DMS 273 (cell line): Measurements from ENCODE around the gene LSM12.

Experiments
- DNase-seq: peaks from one replicate; lab custom pipeline; 2025; ENCODE audit not compliant: unreplicated experiment; lab: John Stamatoyannopoulos, UW

The LSM12 gene

DNA sequence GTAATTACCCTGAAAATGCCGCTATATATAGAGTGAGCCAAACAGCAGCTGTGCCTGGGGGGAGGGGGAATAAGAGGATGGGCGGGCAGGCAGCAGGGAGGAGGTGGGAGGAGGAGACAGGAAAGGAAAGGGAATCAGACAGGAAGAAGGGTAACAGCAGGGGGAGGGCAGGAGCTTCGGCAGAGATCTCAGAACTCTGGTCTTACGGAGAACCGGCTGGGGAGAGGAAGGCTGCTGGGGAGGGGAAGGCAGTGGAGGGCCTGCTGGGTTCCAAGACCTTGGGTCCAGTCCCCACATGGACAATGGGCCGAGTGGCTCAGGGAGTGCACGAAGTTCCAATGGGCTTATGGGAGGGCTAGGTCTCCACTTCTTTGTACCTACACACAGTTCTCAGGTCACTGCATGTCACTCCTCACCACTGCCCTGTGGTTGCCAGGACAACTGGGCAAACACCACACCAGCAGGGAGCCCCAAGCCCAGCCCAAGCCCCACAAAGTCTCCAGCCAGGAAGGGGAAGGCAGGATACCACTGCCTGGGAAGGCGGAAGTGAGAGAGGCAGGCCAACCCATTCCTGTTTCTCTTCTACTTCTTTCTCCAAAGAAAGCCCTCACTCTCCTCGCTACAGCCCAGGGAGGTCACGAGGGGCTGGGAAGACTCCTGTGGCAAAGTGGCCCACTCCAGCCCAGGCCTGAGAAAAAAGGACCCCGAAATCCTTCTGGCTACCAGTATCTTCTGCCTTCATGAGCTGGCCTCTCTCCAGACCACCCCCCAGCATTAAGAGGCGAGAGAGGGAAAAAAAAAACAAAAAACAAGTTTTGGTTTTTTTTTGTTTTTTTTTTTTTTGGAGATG lies 29.4 kb upstream of the LSM12 start:
- DNase-seq, result peak; percentile 96

DNA sequence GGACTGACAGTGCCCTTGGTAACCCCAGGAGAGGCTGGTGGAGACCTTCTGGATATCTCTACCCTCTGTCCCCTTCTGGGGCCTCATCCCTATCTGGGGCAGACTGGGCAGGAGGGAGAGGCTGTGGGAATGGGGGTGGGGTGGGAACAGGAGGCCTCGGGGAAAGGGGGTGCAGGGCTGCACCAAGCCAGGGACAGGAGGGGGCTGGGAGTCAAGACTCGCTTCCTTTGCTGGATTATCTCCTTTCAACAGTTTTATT lies 28.8 kb upstream of the LSM12 start:
- no peak for DNase-seq

DNA sequence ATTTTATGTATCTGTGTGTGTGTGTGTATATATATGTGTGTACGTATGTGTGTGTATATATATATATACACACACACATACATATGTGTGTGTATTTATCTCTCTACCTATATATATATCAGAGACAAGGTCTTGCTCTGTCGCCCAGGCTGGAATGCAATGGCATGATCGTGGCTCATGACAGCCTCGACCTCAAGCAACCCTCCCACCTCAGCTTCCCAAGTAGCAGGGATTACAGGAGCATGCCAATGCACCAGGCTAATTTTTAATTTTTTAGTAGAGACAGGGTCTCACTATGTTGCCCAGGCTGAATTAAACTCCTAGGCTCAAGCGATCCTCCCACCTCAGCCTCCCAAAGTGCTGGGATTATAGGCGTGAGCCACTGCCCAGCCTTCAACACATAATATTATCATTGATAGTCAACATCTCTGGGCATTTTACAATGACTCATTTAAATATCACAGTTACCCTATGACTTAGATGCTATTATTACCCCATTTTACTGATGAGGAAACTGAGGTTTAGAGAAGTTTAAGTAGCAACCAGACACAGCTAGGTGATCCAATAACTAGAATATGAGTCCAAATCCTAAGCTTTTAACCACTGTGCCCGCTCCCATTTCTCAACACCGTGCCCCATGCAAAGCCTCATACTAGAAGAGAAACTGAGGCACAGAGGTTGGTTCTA lies 28.4 kb upstream of the LSM12 start:
- DNase-seq, result no peak

GRCh38 chr17:44093231-44093900 lies 26.9 kb upstream of the LSM12 start:
- DNase-seq, result peak; percentile 77

- no peak for DNase-seq
Measured at GRCh38 chr17:44092051-44092450, 25.6 kb upstream of the LSM12 start.

- DNase-seq, result no peak
Measured at GRCh38 chr17:44091200-44091997, 24.9 kb upstream of the LSM12 start.

DNA sequence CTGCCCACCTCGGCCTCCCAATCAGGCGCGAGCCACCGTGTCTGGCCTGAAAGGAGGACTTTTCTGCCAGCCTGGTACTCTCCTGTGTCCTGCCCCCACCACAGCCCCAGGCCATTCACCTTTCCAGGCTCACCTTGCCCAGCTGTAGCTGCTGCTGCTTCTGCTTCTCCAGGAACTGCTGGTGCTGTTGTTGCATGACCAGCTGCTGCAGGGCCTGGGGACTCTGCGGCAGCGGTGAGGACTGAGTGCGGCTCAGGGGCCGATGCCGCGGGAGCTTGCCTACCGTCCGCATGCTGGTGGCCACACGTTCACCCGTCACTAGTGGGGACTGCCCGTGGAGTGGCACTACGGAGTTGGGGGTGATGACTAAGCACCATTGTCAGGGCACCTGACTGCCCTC lies 21.8 kb upstream of the LSM12 start:
- no peak for DNase-seq

DNA sequence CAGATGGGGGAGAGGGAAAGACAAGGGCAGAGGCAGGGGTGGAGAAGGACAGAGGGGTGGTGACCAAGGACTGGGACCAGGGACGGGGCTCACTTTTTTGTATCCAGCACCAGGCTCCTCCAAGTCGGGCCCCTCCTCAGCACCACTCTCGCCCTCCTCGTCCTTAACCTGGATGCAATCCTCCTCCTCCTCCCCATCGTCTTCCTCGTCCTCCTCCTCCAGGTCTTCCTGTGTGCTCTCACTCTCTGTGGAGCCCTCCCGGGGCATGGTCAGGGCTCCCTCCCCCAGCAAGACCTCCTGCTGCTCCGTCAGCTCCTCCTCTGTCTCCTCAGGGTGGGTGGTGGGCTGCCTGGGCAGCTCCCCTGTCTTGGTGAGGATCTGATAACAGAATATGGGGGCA lies 20.8 kb upstream of the LSM12 start:
- no peak for DNase-seq

DNA sequence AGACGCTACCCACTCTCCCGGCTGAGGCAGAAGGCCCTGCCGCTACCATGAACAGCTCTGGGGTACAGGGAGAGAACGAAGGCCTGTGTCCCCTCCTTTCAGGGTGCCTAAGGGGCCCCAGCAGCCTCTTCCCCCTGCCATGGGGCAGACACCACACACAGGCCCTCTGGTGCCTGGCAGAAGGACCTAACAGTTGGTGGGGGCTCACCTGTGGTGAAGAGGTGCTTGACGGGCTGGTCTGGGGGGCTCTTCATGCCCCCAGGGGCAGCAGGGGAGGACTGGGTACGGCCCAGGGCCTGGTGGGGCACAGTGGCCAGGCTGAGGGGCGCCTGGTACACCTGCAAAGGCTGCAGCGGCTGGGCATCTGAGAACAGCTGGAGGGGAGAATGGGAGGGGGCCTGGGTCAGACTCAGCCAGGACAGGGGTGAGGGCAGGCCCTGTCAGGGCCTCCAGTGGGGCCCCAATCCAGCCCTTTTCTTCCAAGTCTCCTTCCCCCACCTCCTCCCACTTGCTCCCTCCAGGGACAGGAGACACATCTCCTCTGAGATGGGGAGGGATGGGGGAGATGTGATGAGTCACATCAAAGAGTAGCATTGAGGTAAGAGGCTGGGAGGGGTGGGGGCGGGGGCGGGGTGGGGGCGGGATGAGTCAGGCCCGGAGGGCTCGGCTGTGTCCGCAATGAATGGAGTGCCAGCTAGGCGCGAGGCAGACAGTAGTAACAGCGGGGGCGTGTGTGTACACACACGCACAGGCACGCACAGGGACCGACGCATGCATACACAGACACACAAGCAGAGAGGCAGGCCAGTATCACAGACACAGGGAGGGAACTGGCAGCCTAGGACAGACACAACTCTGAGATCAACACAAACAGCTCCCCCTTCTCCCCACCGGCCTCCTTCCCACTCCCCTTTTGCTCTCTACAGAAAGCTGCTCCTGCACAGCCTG lies 20.2 kb upstream of the LSM12 start:
- DNase-seq, result peak; percentile 64

- no peak for DNase-seq
Measured at GRCh38 chr17:44085908-44086307, 19.4 kb upstream of the LSM12 start.

DNA sequence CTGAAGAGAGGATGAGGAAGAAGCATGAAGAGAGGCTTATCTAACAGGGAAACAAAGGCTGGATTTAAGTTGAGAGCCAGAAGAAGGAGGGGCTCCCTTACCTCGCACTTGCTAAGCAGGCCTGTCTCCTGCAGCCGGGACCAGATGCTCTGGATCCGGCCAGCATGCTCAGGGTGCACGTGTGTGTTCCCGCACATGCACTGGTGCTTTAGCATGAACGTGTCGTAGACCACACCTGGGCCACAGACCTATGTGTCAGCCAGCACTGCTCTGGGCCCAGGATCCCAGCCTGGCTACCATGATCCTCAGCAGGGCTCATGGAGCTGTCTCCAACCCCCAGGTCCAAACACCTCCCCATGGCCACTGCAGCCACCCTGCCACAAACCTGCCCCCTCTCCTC lies 18.4 kb upstream of the LSM12 start:
- no peak for DNase-seq

DNA sequence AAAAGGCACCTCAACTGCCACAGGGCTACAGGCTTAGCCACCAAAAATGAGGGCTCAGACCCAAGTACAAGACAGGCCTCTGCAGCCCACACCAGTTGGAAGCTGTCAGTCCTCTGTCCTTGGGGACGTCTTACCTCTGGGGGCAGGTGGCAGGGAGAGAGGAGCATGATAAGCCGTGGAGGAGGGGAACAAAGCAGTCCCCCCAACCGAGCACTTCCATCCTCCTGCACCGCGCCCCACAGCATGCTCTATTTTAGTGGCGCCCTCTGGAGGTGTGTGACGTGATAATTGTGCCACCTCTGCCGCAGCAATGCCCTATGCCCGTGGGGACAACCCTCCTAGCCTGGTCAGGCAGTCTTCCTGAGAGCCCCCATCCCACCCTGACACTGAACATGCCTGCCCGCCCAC lies 17.7 kb upstream of the LSM12 start:
- peak; percentile 58 for DNase-seq

- DNase-seq, result peak; percentile 49
Measured at GRCh38 chr17:44083250-44083849, 16.9 kb upstream of the LSM12 start.

GRCh38 chr17:44082256-44082927 lies 15.9 kb upstream of the LSM12 start:
- DNase-seq, result no peak

DNA sequence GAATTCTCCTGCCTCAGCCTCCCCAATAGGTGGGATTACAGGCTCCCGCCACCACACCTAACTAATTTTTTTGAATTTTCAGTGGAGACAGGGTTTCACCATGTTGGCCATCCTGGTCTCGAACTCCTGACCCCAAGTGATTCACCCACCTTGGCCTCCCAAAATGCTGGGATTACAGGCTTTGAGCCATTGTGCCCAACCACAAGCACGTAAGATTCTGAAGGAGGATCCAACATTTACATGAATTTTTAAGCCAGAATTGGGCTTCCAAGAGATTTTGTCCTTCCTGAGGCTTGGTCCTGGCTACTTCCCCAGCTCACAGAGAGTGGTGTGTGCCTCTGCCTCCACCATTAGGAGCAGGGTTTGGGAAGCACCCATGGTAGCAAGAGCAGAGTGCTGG lies 15.2 kb upstream of the LSM12 start:
- DNase-seq, result no peak

DNA sequence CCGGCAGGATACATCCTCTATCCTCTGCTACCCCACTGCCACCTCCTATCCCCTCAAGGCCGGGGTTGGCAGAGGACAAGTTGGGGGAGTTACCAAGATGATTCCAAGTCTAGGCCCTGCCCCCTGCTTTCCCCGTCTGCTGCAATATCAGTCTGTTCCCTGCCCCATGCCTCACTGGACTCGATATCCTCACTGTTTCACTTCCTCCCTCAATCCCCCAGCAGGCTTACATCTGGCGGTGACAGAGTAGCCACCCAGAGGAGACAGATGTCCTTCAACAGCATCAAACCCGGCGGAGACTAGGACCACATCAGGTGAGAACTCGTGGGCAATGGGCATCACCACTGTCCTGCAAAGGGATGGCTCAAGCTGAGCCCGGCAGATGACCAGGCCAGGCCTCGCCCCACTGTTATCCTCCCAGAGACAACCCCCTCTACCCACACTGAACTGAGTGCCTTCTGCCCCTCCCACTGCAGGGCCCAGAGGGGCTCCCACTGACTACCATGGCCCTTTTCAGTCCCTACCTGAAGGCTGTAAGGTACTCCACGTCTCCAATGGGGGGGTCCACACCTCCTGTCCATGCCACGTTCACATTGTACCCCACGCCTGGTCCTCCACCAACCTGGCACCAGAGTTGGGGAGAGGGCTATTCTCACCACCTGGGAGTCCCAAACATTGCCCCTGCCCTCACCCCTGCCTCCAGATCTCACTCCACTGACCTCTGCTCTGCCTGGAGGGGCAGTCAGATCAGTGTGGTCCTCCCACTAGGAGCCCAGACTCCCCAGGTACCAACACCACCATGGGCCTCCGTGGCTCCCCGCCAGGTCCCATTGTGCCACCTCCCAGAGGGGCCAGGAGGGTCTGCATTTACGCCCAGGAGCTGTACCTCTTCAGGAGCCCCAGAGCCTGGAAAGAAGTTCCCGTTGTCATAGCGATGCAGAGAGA lies 13.7 kb upstream of the LSM12 start:
- no peak for DNase-seq

- no peak for DNase-seq
Measured at GRCh38 chr17:44078412-44078811, 11.9 kb upstream of the LSM12 start.

- no peak for DNase-seq
Measured at GRCh38 chr17:44077595-44077909, 11.1 kb upstream of the LSM12 start.
